Stomach (tissue), 9 donors: Measurements from ENCODE around the gene IL17A. TPM values are rescaled to one million over a fixed set of nuclear protein-coding genes. Genes with fewer than 3 reads are reported as not detected.

Experiments used
- DNase-seq, 2 donors: peaks; one replicate each; pipeline versions ENCODE4 v3.0.0 to v3.0.0-alpha.2; 2013 to 2019
- H3K27ac ChIP-seq, 5 donors: fragments of 200-600 bp in 4 of 5; sonication (generic) in 4 of 5; one replicate each; pipeline ENCODE4 v1.5.1; 2013 to 2019; ENCODE audit warnings: mild to moderate bottlenecking in 1 of 5, moderate library complexity in 1 of 5
- H3K27me3 ChIP-seq, 3 donors: fragments of 200-600 bp; sonication (generic); one replicate each; pipeline ENCODE4 v1.5.1; 2017 to 2019; ENCODE audit warnings: mixed run types in 1 of 3
- H3K36me3 ChIP-seq, 4 donors: fragments of 200-600 bp; sonication (generic); 1 replicate in 3 of 4; 2 replicates in 1 of 4; pipeline ENCODE4 v1.5.1; 2016 to 2019
- H3K4me1 ChIP-seq, 4 donors: fragments of 200-600 bp; sonication (generic); one replicate each; pipeline ENCODE4 v1.5.1; 2016 to 2019
- H3K4me3 ChIP-seq, 4 donors: fragments of 200-600 bp; sonication (generic) in 3 of 4; one replicate each; pipeline ENCODE4 v1.5.1; 2016 to 2019; ENCODE audit warnings: mild to moderate bottlenecking in 1 of 4
- H3K9me3 ChIP-seq, 4 donors: fragments of 200-600 bp; sonication (generic); one replicate each; pipeline ENCODE4 v1.5.1; 2016 to 2019
- EP300 ChIP-seq: sonication (generic); formaldehyde crosslinking; IDR thresholded peaks from one replicate; pipeline ENCODE4 v1.6.1; 2017; ENCODE audit warnings: antibody characterized with exemption
- POLR2A ChIP-seq, 4 donors: fragments of 450-650 bp; IDR thresholded peaks; one replicate each; pipeline ENCODE4 v1.6.1; 2016; ENCODE audit warnings: antibody characterized with exemption in 4 of 4, control low read depth in 2 of 4, mild to moderate bottlenecking in 1 of 4, moderate library complexity in 1 of 4
- POLR2AphosphoS5 ChIP-seq, 3 donors: sonication (generic); formaldehyde crosslinking; IDR thresholded peaks; one replicate each; pipeline ENCODE4 v1.6.1; 2016; ENCODE audit warnings: antibody characterized with exemption in 3 of 3
- WGBS, 5 donors: extraction: QIAGEN DNeasy Blood & Tissue Kit in 3 of 5; methylation state at CpG; one replicate each; pipeline versions ENCODE4 v1.1.5 to v1.1.7; 2013 to 2018; 5-methylcytosine and 5-hydroxymethylcytosine counted together
- intact Hi-C: fragments of 100-400 bp; cut with DNase I; formaldehyde crosslinking; loops from one replicate; pipeline ENCODE4 v1.15.1; 2023; ENCODE audit warnings: low total_unique reads
- polyA plus RNA-seq, 3 donors: library from polyadenylated mRNA; stranded (reverse); fragments of 200-250 nt; gene quantifications; one replicate each; pipeline ENCODE4 v1.2.3, GENCODE V29; 2013
- total RNA-seq, 5 donors: library from RNA; depleted of rRNA; stranded (reverse); fragments of >200 nt; gene quantifications; one replicate each; pipeline versions ENCODE4 v1.1.0 to v1.2.3, GENCODE V29; 2014 to 2016
- TF ChIP-seq, protein P1 (sequence below), 7 experiments: fragments of 450-650 bp in 4 of 7; fragments of 200-600 bp in 3 of 7; sonication (generic) in 3 of 7; IDR thresholded peaks; one replicate each; pipeline ENCODE4 v1.5.1; 2016 to 2019; ENCODE audit warnings: antibody characterized with exemption in 7 of 7, control low read depth in 2 of 7, mild to moderate bottlenecking in 1 of 7
- donor health status: healthy with polysubstance abuse.
- donor health status: Bipolar disorder and iron deficiency.
- donor health status: healthy.

IL17A gene
- total and polyA plus RNA-seq, 8 donors, result 0.08 TPM; not detected in 7

DNA sequence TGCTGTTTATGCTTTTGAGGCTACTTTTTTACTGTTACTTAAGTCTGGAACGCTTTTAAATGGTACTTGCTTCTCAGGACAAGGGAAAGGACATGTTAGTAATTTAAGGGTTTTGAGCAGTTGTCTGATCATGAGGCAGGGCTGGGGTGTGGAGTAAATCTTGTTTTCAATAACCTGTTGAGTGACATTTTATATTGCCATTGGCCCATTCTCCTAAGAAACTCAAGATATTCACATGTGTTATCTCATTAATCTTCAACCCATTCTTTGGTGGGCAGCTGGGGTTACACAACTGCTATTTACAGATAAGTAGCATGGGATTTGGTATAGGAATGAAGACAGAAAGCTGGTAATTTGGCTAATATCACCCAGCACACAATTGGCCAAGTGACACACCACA is 44.6 kb upstream of the IL17A start:
- no peak for DNase-seq
- H3K9me3 ChIP-seq, result no peaks in the 10 kb centered on the region
- intact Hi-C loops, result no loop called here
- no peak overlapping the region for H3K4me3 ChIP-seq
- no peak for TF ChIP-seq POLR2A (IDR thresholded peaks at IDR 0.05)
- TF ChIP-seq EP300, result no peak
- TF ChIP-seq, protein P1, sequence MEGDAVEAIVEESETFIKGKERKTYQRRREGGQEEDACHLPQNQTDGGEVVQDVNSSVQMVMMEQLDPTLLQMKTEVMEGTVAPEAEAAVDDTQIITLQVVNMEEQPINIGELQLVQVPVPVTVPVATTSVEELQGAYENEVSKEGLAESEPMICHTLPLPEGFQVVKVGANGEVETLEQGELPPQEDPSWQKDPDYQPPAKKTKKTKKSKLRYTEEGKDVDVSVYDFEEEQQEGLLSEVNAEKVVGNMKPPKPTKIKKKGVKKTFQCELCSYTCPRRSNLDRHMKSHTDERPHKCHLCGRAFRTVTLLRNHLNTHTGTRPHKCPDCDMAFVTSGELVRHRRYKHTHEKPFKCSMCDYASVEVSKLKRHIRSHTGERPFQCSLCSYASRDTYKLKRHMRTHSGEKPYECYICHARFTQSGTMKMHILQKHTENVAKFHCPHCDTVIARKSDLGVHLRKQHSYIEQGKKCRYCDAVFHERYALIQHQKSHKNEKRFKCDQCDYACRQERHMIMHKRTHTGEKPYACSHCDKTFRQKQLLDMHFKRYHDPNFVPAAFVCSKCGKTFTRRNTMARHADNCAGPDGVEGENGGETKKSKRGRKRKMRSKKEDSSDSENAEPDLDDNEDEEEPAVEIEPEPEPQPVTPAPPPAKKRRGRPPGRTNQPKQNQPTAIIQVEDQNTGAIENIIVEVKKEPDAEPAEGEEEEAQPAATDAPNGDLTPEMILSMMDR (IDR thresholded peaks at IDR 0.05), result no peak
- no peak for TF ChIP-seq POLR2AphosphoS5 (IDR thresholded peaks at IDR 0.05)
- H3K27me3 ChIP-seq, result no peaks in the 10 kb centered on the region
- no peaks in the 10 kb centered on the region for H3K36me3 ChIP-seq
- 82 to 97% (median 88%) methylated on average over 1 of the region's 1 CpG for WGBS, 5 donors
- H3K4me1 ChIP-seq, result peaks cover 0 to 15% (median 5%) of the 10 kb centered on the region in 4 donors
- no peak overlapping the region for H3K27ac ChIP-seq

DNA sequence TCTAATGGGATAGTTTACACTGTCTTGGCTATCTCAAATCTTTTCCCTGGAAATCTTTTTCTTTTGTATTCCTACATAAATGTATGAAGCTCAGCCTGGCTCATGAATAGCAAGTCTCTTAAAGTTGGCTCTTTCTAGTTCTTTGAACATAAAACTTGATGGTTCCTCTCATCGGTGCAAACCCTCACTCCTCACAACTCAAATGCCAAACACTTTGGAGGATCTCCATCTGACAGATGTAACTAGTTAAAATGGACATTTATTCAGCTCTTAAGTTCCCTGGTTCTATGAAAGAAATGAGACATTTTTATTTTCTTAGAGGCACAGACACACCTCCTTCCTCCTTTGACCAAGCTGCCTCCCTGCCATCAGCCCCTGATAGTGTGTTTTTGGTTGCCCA is 43.6 kb upstream of the IL17A start:
- DNase-seq, result no peak
- intact Hi-C loops, result no loop called here
- Histone ChIP-seq H3K4me1 (peaks cover 0 to 15% (median 5%) of the 10 kb centered on the region in 4 donors), H3K9me3 (no peaks in the 10 kb centered on the region), H3K27ac (no peak overlapping the region), H3K27me3 (no peaks in the 10 kb centered on the region), H3K36me3 (no peaks in the 10 kb centered on the region), H3K4me3 (no peak overlapping the region)
- no peak for TF ChIP-seq EP300
- WGBS, 5 donors, result 76 to 98% (median 93%) methylated on average over 1 of the region's 1 CpG

DNA sequence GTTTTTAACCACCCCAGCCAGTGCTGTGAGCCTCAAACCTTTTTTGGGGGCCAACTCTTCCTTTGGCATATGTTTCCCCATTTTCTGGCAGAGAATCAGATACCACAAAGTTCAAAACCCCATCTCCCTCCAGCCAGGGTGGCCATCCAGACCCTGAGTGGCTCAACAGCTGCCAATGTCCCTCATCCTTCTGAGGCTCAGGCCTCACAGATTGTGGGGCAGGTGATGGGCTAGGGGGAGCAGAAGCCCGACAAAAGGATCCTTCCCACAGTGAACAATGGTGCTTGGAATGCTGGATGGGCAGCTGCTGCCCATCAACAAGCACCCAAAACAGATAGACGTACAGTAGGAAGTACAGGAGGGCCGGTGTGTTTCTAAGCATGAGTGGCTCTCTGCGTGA is 42.6 kb upstream of the IL17A start:
- H3K27me3 ChIP-seq, result no peaks in the 10 kb centered on the region
- H3K4me3 ChIP-seq, result no peak overlapping the region
- no peaks in the 10 kb centered on the region for H3K9me3 ChIP-seq
- peaks cover 0 to 15% (median 5%) of the 10 kb centered on the region in 4 donors for H3K4me1 ChIP-seq
- DNase-seq, result no peak
- 79 to 89% (median 85%) methylated on average over 4 of the region's 4 CpGs for WGBS, 5 donors
- TF ChIP-seq POLR2AphosphoS5 (IDR thresholded peaks at IDR 0.05), result no peak
- no peak overlapping the region for H3K27ac ChIP-seq
- no peaks in the 10 kb centered on the region for H3K36me3 ChIP-seq
- intact Hi-C loops, result no loop called here

DNA sequence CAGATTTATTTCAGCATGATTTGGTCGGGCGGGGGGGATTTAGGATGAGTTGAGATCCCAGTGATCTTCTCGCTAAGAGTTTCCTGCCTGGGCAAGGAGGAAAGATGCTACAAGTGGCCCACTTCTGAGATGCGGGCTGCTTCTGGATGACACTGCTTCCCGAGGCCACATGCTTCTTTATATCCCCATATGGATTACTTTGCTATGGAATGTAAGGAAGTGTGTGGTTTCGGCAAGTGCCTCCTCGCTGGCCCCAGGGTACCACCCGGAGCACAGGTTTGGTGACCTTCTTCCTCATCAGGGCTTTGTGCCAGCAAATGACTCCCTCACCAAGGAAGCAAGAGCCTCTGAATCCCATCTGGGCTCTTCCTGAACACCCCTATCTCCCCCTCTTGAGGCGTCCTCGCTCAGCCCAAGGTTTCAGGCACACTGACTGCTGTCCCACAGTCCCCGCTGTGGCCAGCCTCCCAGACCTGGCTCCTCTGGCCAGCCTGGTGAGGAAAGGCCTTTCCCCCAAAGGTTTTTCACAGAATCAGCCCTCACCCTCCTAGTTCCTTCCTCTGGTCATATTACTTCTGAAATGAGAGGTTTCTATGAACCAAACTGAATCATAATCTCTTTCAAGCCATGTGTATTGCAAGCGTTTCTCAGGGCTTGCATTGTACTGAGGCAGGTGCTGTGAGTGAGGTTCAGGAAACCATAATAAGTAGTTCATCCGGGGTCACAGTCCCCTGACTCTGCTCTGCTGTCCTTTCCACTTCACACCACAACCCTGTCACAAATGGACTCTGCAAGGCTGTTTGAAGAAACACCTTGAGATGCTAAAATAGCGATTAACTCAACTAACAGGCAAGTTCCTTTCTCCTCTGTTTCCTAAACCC is 41.7 kb upstream of the IL17A start:
- H3K27me3 ChIP-seq, result no peaks in the 10 kb centered on the region
- H3K4me3 ChIP-seq, result no peak overlapping the region
- H3K27ac ChIP-seq, result no peak overlapping the region
- intact Hi-C loops, result no loop called here
- H3K36me3 ChIP-seq, result no peaks in the 10 kb centered on the region
- peaks cover 0 to 12% (median 5%) of the 10 kb centered on the region in 4 donors for H3K4me1 ChIP-seq
- 76 to 85% (median 79%) methylated on average over 14 of the region's 14 CpGs for WGBS, 5 donors
- TF ChIP-seq EP300 (no peak), POLR2A (IDR thresholded peaks at IDR 0.05) (no peak), POLR2AphosphoS5 (IDR thresholded peaks at IDR 0.05) (no peak)
- TF ChIP-seq, protein P1 (IDR thresholded peaks at IDR 0.05), result no peak
- H3K9me3 ChIP-seq, result no peaks in the 10 kb centered on the region
- no peak for DNase-seq

DNA sequence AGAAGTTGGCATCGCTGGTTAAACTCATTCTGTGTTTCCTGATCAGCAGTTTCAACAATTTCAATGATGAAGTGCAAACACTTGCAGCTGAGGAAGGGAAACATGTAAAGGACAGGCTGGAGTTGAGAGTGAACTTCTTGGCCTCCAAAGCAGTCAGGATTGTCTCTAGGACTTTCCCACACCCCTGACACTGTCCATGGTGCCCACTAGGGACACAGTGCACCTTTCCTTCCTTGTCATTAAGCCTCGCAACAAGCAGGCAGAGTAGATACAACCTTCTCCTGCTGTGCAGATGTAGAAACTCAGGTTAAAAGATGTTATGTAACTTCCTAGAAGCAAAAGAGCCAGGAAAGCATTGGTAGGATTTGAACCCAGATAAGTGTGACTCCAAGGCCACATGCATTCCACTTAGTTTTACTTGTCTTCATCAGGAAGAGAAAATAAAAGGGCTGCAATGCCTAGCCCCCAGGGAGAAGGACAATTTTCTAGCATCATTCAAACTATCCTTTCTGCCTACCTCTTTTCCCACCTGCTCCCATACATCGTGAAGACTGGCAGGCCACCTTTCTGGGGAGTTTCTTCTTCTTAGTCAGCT is 39.2 kb upstream of the IL17A start:
- intact Hi-C loops, result no loop called here
- no peak overlapping the region for H3K4me3 ChIP-seq
- TF ChIP-seq, protein P1 (IDR thresholded peaks at IDR 0.05), result no peak
- no peak for TF ChIP-seq POLR2AphosphoS5 (IDR thresholded peaks at IDR 0.05)
- TF ChIP-seq EP300, result no peak
- TF ChIP-seq POLR2A (IDR thresholded peaks at IDR 0.05), result no peak
- H3K9me3 ChIP-seq, result no peaks in the 10 kb centered on the region
- 85 to 90% (median 86%) methylated on average over 3 of the region's 3 CpGs for WGBS, 5 donors
- no peaks in the 10 kb centered on the region for H3K27me3 ChIP-seq
- DNase-seq, result no peak
- H3K4me1 ChIP-seq, result no peaks in the 10 kb centered on the region
- no peak overlapping the region for H3K27ac ChIP-seq
- no peaks in the 10 kb centered on the region for H3K36me3 ChIP-seq
